ENCODE data around the gene RAB11FIP4.

The RAB11FIP4 gene

GRCh38 chr17:31568539-31568938, 177.1 kb downstream of the RAB11FIP4 start:
- TF ChIP-seq POLR2AphosphoS5 (IDR thresholded peaks at IDR 0.05; ENCODE audit: low read depth, low read length) (no peak), TAF1 (IDR thresholded peaks at IDR 0.05; ENCODE audit: borderline replicate concordance, insufficient read depth, low read length) (no peak), SIN3A (IDR thresholded peaks at IDR 0.05; ENCODE audit: borderline replicate concordance, insufficient read depth, low read length) (no peak), FOXP2 (optimal IDR thresholded peaks at IDR 0.05; ENCODE audit: borderline replicate concordance, extremely low read depth, extremely low read length, insufficient read depth) (no peak)
- TF ChIP-seq, protein P1, sequence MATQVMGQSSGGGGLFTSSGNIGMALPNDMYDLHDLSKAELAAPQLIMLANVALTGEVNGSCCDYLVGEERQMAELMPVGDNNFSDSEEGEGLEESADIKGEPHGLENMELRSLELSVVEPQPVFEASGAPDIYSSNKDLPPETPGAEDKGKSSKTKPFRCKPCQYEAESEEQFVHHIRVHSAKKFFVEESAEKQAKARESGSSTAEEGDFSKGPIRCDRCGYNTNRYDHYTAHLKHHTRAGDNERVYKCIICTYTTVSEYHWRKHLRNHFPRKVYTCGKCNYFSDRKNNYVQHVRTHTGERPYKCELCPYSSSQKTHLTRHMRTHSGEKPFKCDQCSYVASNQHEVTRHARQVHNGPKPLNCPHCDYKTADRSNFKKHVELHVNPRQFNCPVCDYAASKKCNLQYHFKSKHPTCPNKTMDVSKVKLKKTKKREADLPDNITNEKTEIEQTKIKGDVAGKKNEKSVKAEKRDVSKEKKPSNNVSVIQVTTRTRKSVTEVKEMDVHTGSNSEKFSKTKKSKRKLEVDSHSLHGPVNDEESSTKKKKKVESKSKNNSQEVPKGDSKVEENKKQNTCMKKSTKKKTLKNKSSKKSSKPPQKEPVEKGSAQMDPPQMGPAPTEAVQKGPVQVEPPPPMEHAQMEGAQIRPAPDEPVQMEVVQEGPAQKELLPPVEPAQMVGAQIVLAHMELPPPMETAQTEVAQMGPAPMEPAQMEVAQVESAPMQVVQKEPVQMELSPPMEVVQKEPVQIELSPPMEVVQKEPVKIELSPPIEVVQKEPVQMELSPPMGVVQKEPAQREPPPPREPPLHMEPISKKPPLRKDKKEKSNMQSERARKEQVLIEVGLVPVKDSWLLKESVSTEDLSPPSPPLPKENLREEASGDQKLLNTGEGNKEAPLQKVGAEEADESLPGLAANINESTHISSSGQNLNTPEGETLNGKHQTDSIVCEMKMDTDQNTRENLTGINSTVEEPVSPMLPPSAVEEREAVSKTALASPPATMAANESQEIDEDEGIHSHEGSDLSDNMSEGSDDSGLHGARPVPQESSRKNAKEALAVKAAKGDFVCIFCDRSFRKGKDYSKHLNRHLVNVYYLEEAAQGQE (IDR thresholded peaks at IDR 0.05; ENCODE audit: insufficient read depth in 1 of 2, low read depth in 2 of 2, low read length in 2 of 2): no peak

- no peak for TF ChIP-seq FOXP2 (optimal IDR thresholded peaks at IDR 0.05; ENCODE audit: borderline replicate concordance, extremely low read depth, extremely low read length, insufficient read depth)
- no peak for TF ChIP-seq TAF1 (IDR thresholded peaks at IDR 0.05; ENCODE audit: borderline replicate concordance, insufficient read depth, low read length)
- TF ChIP-seq SIN3A (IDR thresholded peaks at IDR 0.05; ENCODE audit: borderline replicate concordance, insufficient read depth, low read length): no peak
- TF ChIP-seq POLR2AphosphoS5 (IDR thresholded peaks at IDR 0.05; ENCODE audit: low read depth, low read length): no peak
- TF ChIP-seq, protein P1 (IDR thresholded peaks at IDR 0.05; ENCODE audit: insufficient read depth in 1 of 2, low read depth in 2 of 2, low read length in 2 of 2): no peak
Measured at GRCh38 chr17:31570231-31570630, 178.8 kb downstream of the RAB11FIP4 start.

GRCh38 chr17:31570951-31571892, 179.7 kb downstream of the RAB11FIP4 start:
- TF ChIP-seq SIN3A (IDR thresholded peaks at IDR 0.05; ENCODE audit: borderline replicate concordance, insufficient read depth, low read length) (no peak), FOXP2 (optimal IDR thresholded peaks at IDR 0.05; ENCODE audit: borderline replicate concordance, extremely low read depth, extremely low read length, insufficient read depth) (no peak), TAF1 (IDR thresholded peaks at IDR 0.05; ENCODE audit: borderline replicate concordance, insufficient read depth, low read length) (no peak), POLR2AphosphoS5 (IDR thresholded peaks at IDR 0.05; ENCODE audit: low read depth, low read length) (no peak)
- TF ChIP-seq, protein P1 (IDR thresholded peaks at IDR 0.05; ENCODE audit: insufficient read depth in 1 of 2, low read depth in 2 of 2, low read length in 2 of 2): no peak

- no peak for TF ChIP-seq POLR2AphosphoS5 (IDR thresholded peaks at IDR 0.05; ENCODE audit: low read depth, low read length)
- TF ChIP-seq, protein P1 (IDR thresholded peaks at IDR 0.05; ENCODE audit: insufficient read depth in 1 of 2, low read depth in 2 of 2, low read length in 2 of 2): no peak
- TF ChIP-seq TAF1 (IDR thresholded peaks at IDR 0.05; ENCODE audit: borderline replicate concordance, insufficient read depth, low read length): no peak
- TF ChIP-seq FOXP2 (optimal IDR thresholded peaks at IDR 0.05; ENCODE audit: borderline replicate concordance, extremely low read depth, extremely low read length, insufficient read depth): no peak
- no peak for TF ChIP-seq SIN3A (IDR thresholded peaks at IDR 0.05; ENCODE audit: borderline replicate concordance, insufficient read depth, low read length)
Measured at GRCh38 chr17:31572341-31572740, 180.9 kb downstream of the RAB11FIP4 start.

Measured in PFSK-1 (cell line).